Mesothelial cell of epicardium (in vitro differentiated cells): ENCODE measurements around the gene ANKRD18B. TPM values are rescaled to one million over a fixed set of nuclear protein-coding genes. Genes with fewer than 3 reads are reported as not detected.

Experiments
- DNase-seq, 2 experiments: peaks; one replicate each; pipeline ENCODE4 v3.0.0; 2021; ENCODE audit warnings: low spot score in 2 of 2; ENCODE audit not compliant: unreplicated experiment in 2 of 2
- H3K27ac Mint-ChIP-seq: 2 replicates; pipeline ENCODE4 v1.8.0; 2021; ENCODE audit warnings: mixed read lengths
- H3K27me3 Mint-ChIP-seq: 2 replicates; pipeline ENCODE4 v1.8.0; 2021; ENCODE audit warnings: low read depth, mixed read lengths
- H3K36me3 Mint-ChIP-seq: 2 replicates; pipeline ENCODE4 v1.8.0; 2021; ENCODE audit warnings: mixed read lengths
- H3K4me1 Mint-ChIP-seq: 2 replicates; pipeline ENCODE4 v1.8.0; 2021; ENCODE audit warnings: mixed read lengths
- H3K4me3 Mint-ChIP-seq: 2 replicates; pipeline ENCODE4 v1.8.0; 2021; ENCODE audit warnings: mild to moderate bottlenecking, moderate library complexity, mixed read lengths
- H3K9me3 Mint-ChIP-seq: 2 replicates; pipeline ENCODE4 v1.8.0; 2021; ENCODE audit warnings: mixed read lengths
- total RNA-seq: library from RNA; stranded (reverse); gene quantifications from 3 replicates; pipeline ENCODE4 v1.2.1, GENCODE V29; 2021
- TF ChIP-seq, protein P1 (sequence below): fragments of 200-600 bp; sonication (generic); IDR thresholded peaks from one replicate; pipeline ENCODE4 v1.5.0; 2021; ENCODE audit warnings: antibody characterized with exemption; ENCODE audit not compliant: unreplicated experiment

ANKRD18B gene
- total RNA-seq, 1 donor from 2014 or later, result 1.6 TPM

DNA sequence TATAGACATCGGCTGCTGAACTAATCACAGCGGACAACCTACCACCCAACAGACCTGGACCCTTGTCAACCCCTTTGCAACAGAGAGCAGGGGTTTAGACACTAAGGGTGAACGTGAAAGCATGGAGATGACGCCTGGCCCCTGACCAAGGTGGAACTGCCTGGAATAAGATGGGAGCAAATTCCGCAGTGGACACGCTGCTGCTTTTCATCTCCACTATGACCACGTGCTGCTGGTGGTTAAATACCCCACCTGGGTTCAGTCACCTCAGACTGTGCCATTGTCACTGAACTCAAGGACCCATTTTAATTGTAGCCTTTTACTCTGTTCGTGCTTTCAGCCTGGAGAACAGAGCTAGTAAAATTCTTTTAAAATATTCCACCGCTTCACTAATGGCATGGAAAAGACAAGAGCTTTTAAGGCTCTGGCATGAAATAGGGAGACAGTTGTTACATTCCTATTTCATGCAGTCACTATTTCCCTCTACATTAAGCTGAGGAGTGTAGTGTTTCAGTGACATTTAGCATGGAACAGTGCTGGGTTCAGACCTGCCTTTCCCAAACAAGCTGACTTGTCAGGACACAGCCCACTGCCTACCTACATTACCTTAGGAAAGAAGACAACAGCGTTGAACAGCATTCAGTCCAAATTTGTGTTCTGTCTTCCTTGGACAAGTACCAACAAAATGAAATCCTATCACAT lies 96.8 kb downstream of the ANKRD18B start:
- Mint-ChIP-seq H3K4me3 (no peak overlapping the region), H3K36me3 (no peaks in the 10 kb centered on the region), H3K27ac (peak overlapping the region; percentile 94), H3K9me3 (no peaks in the 10 kb centered on the region), H3K27me3 (no peaks in the 10 kb centered on the region), H3K4me1 (peaks cover 21% of the 10 kb centered on the region)
- TF ChIP-seq, protein P1, sequence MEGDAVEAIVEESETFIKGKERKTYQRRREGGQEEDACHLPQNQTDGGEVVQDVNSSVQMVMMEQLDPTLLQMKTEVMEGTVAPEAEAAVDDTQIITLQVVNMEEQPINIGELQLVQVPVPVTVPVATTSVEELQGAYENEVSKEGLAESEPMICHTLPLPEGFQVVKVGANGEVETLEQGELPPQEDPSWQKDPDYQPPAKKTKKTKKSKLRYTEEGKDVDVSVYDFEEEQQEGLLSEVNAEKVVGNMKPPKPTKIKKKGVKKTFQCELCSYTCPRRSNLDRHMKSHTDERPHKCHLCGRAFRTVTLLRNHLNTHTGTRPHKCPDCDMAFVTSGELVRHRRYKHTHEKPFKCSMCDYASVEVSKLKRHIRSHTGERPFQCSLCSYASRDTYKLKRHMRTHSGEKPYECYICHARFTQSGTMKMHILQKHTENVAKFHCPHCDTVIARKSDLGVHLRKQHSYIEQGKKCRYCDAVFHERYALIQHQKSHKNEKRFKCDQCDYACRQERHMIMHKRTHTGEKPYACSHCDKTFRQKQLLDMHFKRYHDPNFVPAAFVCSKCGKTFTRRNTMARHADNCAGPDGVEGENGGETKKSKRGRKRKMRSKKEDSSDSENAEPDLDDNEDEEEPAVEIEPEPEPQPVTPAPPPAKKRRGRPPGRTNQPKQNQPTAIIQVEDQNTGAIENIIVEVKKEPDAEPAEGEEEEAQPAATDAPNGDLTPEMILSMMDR, result no peak
- DNase-seq, result no peak

Other genes starting within 250 kb of the ANKRD18B start
- gene NFX1, start 233.7 kb upstream of the ANKRD18B start, total RNA-seq, result 28.7 to 30.2 TPM (median 29.4 TPM) in 3 replicates
- 0.44 to 1.7 TPM (median 1.3 TPM) in 3 replicates for gene AQP7, start 121.7 kb upstream of the ANKRD18B start, total RNA-seq
- 0.93 to 1.5 TPM (median 1.3 TPM) in 3 replicates for gene AQP3, start 76.7 kb upstream of the ANKRD18B start, total RNA-seq
- gene NOL6, start 50.3 kb upstream of the ANKRD18B start, total RNA-seq, result 37.7 to 38.4 TPM (median 37.9 TPM) in 3 replicates